ENCODE results near the gene B3GALT2. TPM values are rescaled to one million over a fixed set of nuclear protein-coding genes. Genes with fewer than 3 reads are reported as not detected.

The B3GALT2 gene
- total and polyA plus RNA-seq, 2 donors (not counting 3 experiments of a cell fraction or from before 2014, with no cell fraction given): not detected

GRCh38 chr1:193201021-193201420, 14.6 kb upstream of the B3GALT2 start:
- FAIRE-seq (no peak), DNase-seq (ENCODE audit: low read depth, low spot score) (no peak)
- H3K9me3 ChIP-seq (replicated peaks; ENCODE audit: control insufficient read depth, insufficient read depth, low read length): no peaks in the 10 kb centered on the region
- dilution Hi-C loops (cut with MboI; ENCODE audit: extremely low pct_ligation_motif_present, low sequenced_read_pairs) (no loop called here), intact Hi-C loops (cut with micrococcal nuclease) (no loop called here)
- no peak overlapping the region for H3K27ac ChIP-seq (ENCODE audit: insufficient read depth, low read depth, low read length)
- H3K79me2 ChIP-seq (ENCODE audit: control insufficient read depth, insufficient read depth, low read length): peaks cover 19% of the 10 kb centered on the region
- ChIA-PET CTCF (interaction anchor here (0.6 to 2.1 kb wide), 5 partner anchors 11 to 143 kb away, joined by 3 to 6 read pairs (median 5); partner anchors contain the start of gene B3GALT2), POLR2A (no interaction called here)
- BruUV-seq (replicated peaks): no TSS peak
- H3K9ac ChIP-seq (replicated peaks; ENCODE audit: extremely low read depth, insufficient read depth, low read length): no peak overlapping the region
- H4K20me1 ChIP-seq (replicated peaks; ENCODE audit: control insufficient read depth, extremely low read depth, insufficient read depth, low read length): peaks cover 7% of the 10 kb centered on the region
- no peak overlapping the region for H2AFZ ChIP-seq (ENCODE audit: low read depth, low read length)
- H3K9me1 ChIP-seq (replicated peaks; ENCODE audit: control insufficient read depth, extremely low read depth, insufficient read depth, low read length): peaks cover 2% of the 10 kb centered on the region
- no peak overlapping the region for H3K4me3 ChIP-seq (replicated peaks in 1 of 3; ENCODE audit: insufficient read depth in 1 of 3, low read depth in 1 of 3, low read length in 3 of 3)
- no peaks in the 10 kb centered on the region for H3K4me1 ChIP-seq (ENCODE audit: control insufficient read depth, extremely low read depth, insufficient read depth, low read length)
- TF ChIP-seq POLR2AphosphoS5 (IDR thresholded peaks at IDR 0.05; ENCODE audit: insufficient read depth, low read depth, low read length): no peak
- TF ChIP-seq FOS (IDR thresholded peaks at IDR 0.05; ENCODE audit: borderline replicate concordance, insufficient read depth, low read length): no peak
- TF ChIP-seq CTCF (IDR thresholded peaks at IDR 0.05; ENCODE audit: extremely low read depth in 1 of 2, insufficient read depth in 1 of 2, low read depth in 1 of 2, low read length in 2 of 2): no peak
- TF ChIP-seq MYC (IDR thresholded peaks at IDR 0.05; ENCODE audit: low read depth, low read length): no peak
- no peak overlapping the region for H3K4me2 ChIP-seq (ENCODE audit: insufficient read depth, low read length)
- H3K36me3 ChIP-seq (ENCODE audit: control insufficient read depth in 2 of 2, extremely low read depth in 1 of 2, insufficient read depth in 2 of 2, low read length in 2 of 2): no peaks in the 10 kb centered on the region
- H3K27me3 ChIP-seq (ENCODE audit: control insufficient read depth in 2 of 2, insufficient read depth in 2 of 2, low read length in 2 of 2): no peaks in the 10 kb centered on the region

GRCh38 chr1:193199940-193200339, 13.5 kb upstream of the B3GALT2 start:
- Histone ChIP-seq H3K4me1 (ENCODE audit: control insufficient read depth, extremely low read depth, insufficient read depth, low read length) (no peaks in the 10 kb centered on the region), H2AFZ (ENCODE audit: low read depth, low read length) (no peak overlapping the region), H3K4me3 (replicated peaks in 1 of 3; ENCODE audit: insufficient read depth in 1 of 3, low read depth in 1 of 3, low read length in 3 of 3) (no peak overlapping the region), H3K79me2 (ENCODE audit: control insufficient read depth, insufficient read depth, low read length) (peaks cover 26% of the 10 kb centered on the region), H3K9me3 (replicated peaks; ENCODE audit: control insufficient read depth, insufficient read depth, low read length) (no peaks in the 10 kb centered on the region), H3K9ac (replicated peaks; ENCODE audit: extremely low read depth, insufficient read depth, low read length) (no peak overlapping the region), H3K27me3 (ENCODE audit: control insufficient read depth in 2 of 2, insufficient read depth in 2 of 2, low read length in 2 of 2) (no peaks in the 10 kb centered on the region), H3K36me3 (ENCODE audit: control insufficient read depth in 2 of 2, extremely low read depth in 1 of 2, insufficient read depth in 2 of 2, low read length in 2 of 2) (no peaks in the 10 kb centered on the region), H3K4me2 (ENCODE audit: insufficient read depth, low read length) (no peak overlapping the region), H4K20me1 (replicated peaks; ENCODE audit: control insufficient read depth, extremely low read depth, insufficient read depth, low read length) (peaks cover 7% of the 10 kb centered on the region), H3K9me1 (replicated peaks; ENCODE audit: control insufficient read depth, extremely low read depth, insufficient read depth, low read length) (peaks cover 2% of the 10 kb centered on the region), H3K27ac (ENCODE audit: insufficient read depth, low read depth, low read length) (no peak overlapping the region)
- intact Hi-C loops (cut with micrococcal nuclease) (no loop called here), dilution Hi-C loops (cut with MboI; ENCODE audit: extremely low pct_ligation_motif_present, low sequenced_read_pairs) (no loop called here)
- TF ChIP-seq POLR2A (IDR thresholded peaks at IDR 0.05; ENCODE audit: low read depth, low read length): no peak
- TF ChIP-seq POLR2AphosphoS5 (IDR thresholded peaks at IDR 0.05; ENCODE audit: insufficient read depth, low read depth, low read length): no peak
- no peak for TF ChIP-seq FOS (IDR thresholded peaks at IDR 0.05; ENCODE audit: borderline replicate concordance, insufficient read depth, low read length)
- no peak for TF ChIP-seq CTCF (IDR thresholded peaks at IDR 0.05; ENCODE audit: extremely low read depth in 1 of 2, insufficient read depth in 1 of 2, low read depth in 1 of 2, low read length in 2 of 2)
- no peak for TF ChIP-seq MAX (IDR thresholded peaks at IDR 0.05; ENCODE audit: insufficient read depth, insufficient read length)
- no peak for TF ChIP-seq EZH2 (IDR thresholded peaks at IDR 0.05; ENCODE audit: borderline replicate concordance, low read depth, low read length, severe bottlenecking)
- no peak for TF ChIP-seq MYC (IDR thresholded peaks at IDR 0.05; ENCODE audit: low read depth, low read length)
- TF ChIP-seq JUN (IDR thresholded peaks at IDR 0.05; ENCODE audit: borderline replicate concordance, insufficient read depth, insufficient read length, low read depth): no peak
- TF ChIP-seq GATA2 (IDR thresholded peaks at IDR 0.05; ENCODE audit: insufficient read depth, insufficient read length, low read depth, low read length): no peak
- CTCF ChIA-PET: interaction anchor here (2.1 kb wide), 1 partner anchor 14 kb away, joined by 6 read pairs; the partner anchor contains the start of gene B3GALT2
- DNase-seq (ENCODE audit: low read depth, low spot score) (no peak), FAIRE-seq (no peak)
- POLR2A ChIA-PET: no interaction called here
- no TSS peak for BruUV-seq (replicated peaks)

All from endothelial cell of umbilical vein (primary cell).